Stimulated activated naive CD8-positive, alpha-beta T cell treated with anti-CD3 and anti-CD28 coated beads, Interleukin-15, Interleukin-2, amounts not matched to agents 100 ng/mL and 50 ng/mL, for 24 hours (primary cell): ENCODE results near the gene SDE2.
"Not testable (repeated sequence)": the region's sequence is repeated elsewhere in the genome, so short reads cannot be mapped to it uniquely, and the experiment has no call there.

Experiments used
- H3K27ac Mint-ChIP-seq: one replicate; pipeline ENCODE4 v1.8.0; 2021; ENCODE audit warnings: mild to moderate bottlenecking, mixed read lengths
- H3K27me3 Mint-ChIP-seq: one replicate; pipeline ENCODE4 v1.8.0; 2021; ENCODE audit warnings: mixed read lengths
- H3K36me3 Mint-ChIP-seq: one replicate; pipeline ENCODE4 v1.8.0; 2021; ENCODE audit warnings: low read depth, mixed read lengths
- H3K4me1 Mint-ChIP-seq: one replicate; pipeline ENCODE4 v1.8.0; 2021; ENCODE audit warnings: low read depth, mixed read lengths
- H3K4me3 Mint-ChIP-seq: one replicate; pipeline ENCODE4 v1.8.0; 2021; ENCODE audit warnings: mild to moderate bottlenecking, mixed read lengths
- H3K9me3 Mint-ChIP-seq: one replicate; pipeline ENCODE4 v1.8.0; 2021; ENCODE audit warnings: mixed read lengths

SDE2 gene

DNA sequence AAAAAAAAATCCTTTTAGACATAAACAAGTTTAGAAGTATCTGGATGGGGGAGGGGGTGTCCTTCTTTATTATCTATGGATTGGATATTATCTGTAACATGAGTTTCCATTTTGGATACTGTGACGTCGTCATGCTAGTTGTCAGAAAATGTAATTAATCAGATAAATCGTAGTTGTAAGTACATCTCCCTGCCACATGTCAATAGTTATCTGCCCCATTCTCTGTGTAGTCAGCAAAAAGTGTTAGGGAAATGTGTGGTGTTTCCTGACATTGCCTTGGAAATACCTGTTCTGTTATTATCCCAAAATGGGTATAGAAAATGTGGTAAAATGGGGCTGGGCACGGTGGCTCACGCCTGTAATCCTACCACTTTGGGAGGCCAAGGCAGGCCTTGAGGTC lies 24.6 kb upstream of the SDE2 start:
- H3K36me3 Mint-ChIP-seq: no peaks in the 10 kb centered on the region
- H3K4me1 Mint-ChIP-seq: peaks cover 4% of the 10 kb centered on the region
- H3K27me3 Mint-ChIP-seq: no peaks in the 10 kb centered on the region
- H3K4me3 Mint-ChIP-seq: no peak overlapping the region
- H3K27ac Mint-ChIP-seq: no peak overlapping the region
- H3K9me3 Mint-ChIP-seq: no peaks in the 10 kb centered on the region

DNA sequence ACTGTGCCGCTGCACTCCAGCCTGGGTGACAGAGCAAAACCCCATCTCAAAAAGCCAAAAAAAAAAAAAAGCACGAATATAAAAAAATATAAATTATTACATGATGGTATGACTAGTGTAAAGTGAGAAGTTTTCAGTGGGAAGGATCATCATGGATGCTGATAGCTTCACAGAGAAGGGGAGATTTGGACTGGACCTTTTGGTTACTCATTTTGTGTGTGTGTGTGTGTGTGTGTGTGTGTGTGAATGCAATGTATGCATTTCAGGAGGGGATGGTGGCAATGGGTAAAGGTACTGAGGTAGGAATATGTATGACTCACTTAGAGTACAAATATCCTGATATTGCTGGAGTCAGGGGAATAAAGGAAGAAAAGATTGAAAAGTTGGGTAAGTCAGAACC lies 22.7 kb upstream of the SDE2 start:
- Mint-ChIP-seq H3K27me3 (no peaks in the 10 kb centered on the region), H3K9me3 (no peaks in the 10 kb centered on the region), H3K36me3 (no peaks in the 10 kb centered on the region), H3K4me1 (no peaks in the 10 kb centered on the region), H3K27ac (no peak overlapping the region), H3K4me3 (no peak overlapping the region)

DNA sequence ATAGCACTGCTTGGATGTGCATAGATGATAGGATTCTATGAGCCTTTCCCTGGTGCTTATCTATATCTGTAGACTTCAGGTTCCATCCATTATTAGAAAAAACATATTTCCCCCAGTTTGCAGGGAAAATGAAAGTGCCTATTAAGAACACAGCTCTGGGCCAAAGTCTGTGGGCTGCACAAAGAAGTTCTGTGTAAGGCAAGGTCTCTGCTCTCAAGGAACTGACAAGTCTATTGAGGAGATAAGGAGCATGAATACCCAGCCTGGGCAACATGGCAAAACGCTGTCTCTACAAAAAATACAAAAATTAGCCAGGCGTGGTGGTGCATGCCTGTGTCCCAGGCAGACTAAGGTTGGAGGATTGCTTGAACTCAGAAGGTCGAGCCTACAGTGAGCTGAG lies 22.3 kb upstream of the SDE2 start:
- no peaks in the 10 kb centered on the region for H3K9me3 Mint-ChIP-seq
- no peaks in the 10 kb centered on the region for H3K36me3 Mint-ChIP-seq
- H3K4me3 Mint-ChIP-seq: no peak overlapping the region
- H3K4me1 Mint-ChIP-seq: no peaks in the 10 kb centered on the region
- no peak overlapping the region for H3K27ac Mint-ChIP-seq
- H3K27me3 Mint-ChIP-seq: no peaks in the 10 kb centered on the region

DNA sequence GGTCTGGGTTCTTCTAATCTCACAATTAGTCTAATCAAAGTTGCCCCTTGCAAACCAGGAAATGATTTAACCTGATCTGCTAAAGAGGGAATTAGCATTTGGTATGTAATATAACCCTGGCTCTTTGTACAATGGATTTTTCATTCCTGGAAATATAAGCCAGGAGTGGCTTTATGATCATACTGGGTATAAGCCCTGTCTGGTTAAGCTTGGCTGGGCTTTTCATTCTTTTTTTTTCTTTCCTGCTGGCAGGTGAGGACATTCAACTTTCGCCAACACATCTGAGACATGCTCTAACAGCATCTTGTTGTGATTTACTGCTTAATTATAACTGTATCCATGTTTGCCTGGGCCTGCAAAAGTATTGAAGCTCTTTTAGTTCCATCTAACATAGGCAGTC lies 20.4 kb upstream of the SDE2 start:
- H3K9me3 Mint-ChIP-seq: no peaks in the 10 kb centered on the region
- H3K4me3 Mint-ChIP-seq: no peak overlapping the region
- peaks cover 3% of the 10 kb centered on the region for H3K4me1 Mint-ChIP-seq
- no peaks in the 10 kb centered on the region for H3K27me3 Mint-ChIP-seq
- no peaks in the 10 kb centered on the region for H3K36me3 Mint-ChIP-seq
- H3K27ac Mint-ChIP-seq: no peak overlapping the region

DNA sequence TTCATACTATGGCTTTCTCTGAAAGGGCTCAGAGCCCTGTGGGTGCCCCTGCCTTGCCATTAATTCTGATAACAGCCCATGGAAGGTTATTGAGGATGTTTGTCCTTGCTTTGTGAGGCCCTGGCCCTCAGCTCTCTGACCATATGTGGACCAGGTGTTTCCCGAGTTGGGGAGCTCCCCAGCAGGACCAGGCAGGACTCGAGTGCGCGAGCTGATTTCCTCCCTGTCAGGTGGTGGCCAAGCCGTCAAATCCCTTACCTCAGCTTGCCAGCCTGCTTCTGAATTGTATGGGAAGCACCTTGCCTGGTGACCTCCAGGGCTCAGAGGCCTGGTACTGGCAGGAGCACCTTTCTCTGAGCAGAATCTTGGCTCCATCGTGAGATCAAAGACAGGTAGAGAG lies 17.9 kb upstream of the SDE2 start:
- Mint-ChIP-seq H3K27me3 (no peaks in the 10 kb centered on the region), H3K9me3 (no peaks in the 10 kb centered on the region), H3K27ac (no peak overlapping the region)

DNA sequence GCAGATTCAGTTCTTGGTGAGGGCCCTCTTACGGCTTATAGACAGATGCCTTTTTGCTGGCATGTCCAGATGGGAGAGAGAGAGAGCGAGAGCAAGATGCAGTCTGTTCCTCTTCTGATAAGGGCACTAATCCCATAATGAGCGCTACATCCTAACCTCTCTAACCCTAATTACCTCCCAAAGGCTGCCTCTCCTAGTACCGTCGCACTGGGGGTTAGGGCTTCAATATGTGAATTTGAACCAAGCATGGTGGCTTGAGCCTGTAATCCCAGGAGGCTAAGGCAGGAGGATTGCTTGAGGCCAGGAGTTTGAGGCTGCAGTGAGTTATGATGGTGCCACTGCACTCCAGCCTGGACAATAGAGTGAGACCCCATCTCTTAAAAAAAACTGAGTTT lies 10.5 kb upstream of the SDE2 start:
- Mint-ChIP-seq H3K27me3 (no peaks in the 10 kb centered on the region), H3K4me1 (peaks cover 6% of the 10 kb centered on the region), H3K9me3 (no peaks in the 10 kb centered on the region), H3K36me3 (no peaks in the 10 kb centered on the region), H3K4me3 (no peak overlapping the region), H3K27ac (no peak overlapping the region)

More for the DNA sequence above, 17.9 kb upstream of the SDE2 start:
- Mint-ChIP-seq H3K36me3 (no peaks in the 10 kb centered on the region), H3K4me1 (peaks cover 3% of the 10 kb centered on the region), H3K4me3 (no peak overlapping the region)

DNA sequence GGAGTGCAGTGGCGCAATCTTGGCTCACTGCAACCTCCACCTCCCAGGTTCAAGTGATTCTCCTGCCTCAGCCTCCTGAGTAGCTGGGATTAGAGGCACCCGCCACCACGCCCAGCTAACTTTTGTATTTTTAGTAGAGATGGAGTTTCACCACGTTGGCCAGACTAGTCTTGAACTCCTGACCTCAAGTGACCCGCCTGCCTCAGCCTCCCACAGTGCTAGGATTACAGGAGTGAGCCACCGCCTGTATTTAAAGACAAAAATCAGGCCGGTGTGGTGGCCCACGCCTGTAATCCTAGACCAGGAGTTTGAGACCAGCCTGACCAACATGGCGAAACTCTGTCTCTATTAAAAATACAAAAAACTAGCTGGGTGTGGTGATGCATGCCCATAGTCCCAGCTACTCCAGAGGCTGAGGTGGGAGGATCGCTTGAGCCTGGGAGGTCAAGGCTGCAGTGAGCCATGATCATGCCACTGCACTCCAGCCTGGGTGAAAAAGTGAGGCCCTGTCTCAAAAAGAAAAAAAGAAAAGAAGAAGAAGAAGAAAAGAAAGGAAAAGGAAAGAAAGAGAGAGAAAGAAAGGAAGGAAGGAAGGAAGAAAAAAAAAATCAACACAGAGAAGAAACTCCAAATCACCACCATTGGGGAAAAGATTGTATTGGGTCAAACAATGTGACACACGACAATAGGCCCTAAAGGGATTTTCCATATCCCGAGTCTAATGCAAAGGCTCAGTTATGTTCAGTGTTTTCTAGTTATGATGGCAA lies 8.2 kb upstream of the SDE2 start:
- not testable (repeated sequence) for H3K4me3 Mint-ChIP-seq, H3K36me3 Mint-ChIP-seq, H3K27ac Mint-ChIP-seq, H3K27me3 Mint-ChIP-seq, H3K9me3 Mint-ChIP-seq
- peaks cover 28% of the 10 kb centered on the region for H3K4me1 Mint-ChIP-seq

DNA sequence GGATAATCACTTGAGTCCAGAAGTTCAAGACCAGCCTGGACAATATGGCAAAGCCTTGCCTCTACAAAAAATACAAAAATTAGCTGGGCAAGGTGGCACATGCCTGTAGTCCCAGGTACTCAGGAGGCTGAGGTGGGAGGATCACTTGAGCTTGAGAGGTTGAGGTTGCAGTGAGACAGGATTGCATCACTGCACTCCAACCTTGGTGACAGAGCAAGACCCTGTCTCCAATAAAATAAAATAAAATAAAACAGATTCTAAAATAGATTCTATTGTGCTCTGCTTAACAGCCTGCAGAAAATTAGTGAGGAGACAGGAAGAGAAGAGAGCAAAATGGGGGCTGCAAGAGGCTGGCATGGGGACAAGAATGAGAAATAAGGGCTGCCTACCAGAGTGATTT lies 7.5 kb upstream of the SDE2 start:
- Mint-ChIP-seq H3K4me1 (peaks cover 34% of the 10 kb centered on the region), H3K9me3 (no peaks in the 10 kb centered on the region), H3K4me3 (no peak overlapping the region), H3K27ac (no peak overlapping the region), H3K27me3 (no peaks in the 10 kb centered on the region), H3K36me3 (no peaks in the 10 kb centered on the region)

DNA sequence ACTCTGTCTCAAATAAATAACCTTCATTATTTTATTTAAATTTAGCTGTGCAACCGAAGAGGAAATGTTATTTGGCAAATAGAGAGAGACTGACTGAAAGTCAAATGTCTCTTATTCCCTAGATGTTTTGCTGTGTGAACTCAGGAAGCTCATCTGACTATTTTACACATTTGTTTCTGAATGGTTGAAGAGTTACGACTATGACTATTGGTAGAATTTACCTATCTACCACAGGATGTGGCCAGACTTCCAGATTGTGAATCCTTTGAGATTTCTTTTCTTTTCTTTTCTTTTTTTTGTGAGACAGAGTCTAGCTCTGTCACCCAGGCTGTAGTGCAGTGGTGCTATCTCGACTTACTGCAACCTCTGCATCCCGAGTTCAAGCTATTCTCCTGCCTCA lies 5.3 kb upstream of the SDE2 start:
- H3K4me3 Mint-ChIP-seq: no peak overlapping the region
- peak overlapping the region; percentile 74 for H3K27ac Mint-ChIP-seq
- peaks cover 49% of the 10 kb centered on the region for H3K4me1 Mint-ChIP-seq

DNA sequence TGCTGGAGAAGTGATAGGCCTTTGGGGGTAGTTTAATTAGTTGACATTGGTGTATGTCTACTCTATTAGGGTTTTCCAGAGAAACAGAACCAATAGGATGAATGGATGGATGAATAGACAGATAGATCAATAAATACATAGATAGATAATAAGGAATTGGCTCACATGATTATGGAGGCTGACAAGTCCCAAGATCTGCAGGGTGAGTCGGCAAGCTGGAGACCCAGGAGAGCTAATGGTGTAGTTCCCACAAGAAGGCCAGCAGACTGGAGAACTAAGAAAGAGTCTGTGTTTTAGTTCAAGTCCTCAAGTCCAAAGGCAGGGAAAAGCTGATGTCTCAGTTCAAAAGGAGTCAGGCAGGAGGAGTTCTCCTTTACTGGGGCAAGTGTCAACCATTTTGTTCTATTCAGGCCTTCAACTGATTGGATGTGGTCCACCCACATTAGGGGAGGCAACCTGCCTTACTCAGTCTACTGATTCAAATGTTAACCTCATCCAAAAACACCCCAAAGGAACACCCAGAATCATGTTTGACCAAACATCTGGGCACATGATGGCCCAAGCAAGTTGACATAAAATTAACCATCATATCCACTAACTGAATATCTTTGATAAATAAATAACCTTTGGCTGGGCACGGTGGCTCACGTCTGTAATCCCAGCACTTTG lies 4.5 kb upstream of the SDE2 start:
- Mint-ChIP-seq H3K36me3 (no peaks in the 10 kb centered on the region), H3K27me3 (no peaks in the 10 kb centered on the region), H3K9me3 (no peaks in the 10 kb centered on the region), H3K4me3 (no peak overlapping the region), H3K4me1 (peaks cover 49% of the 10 kb centered on the region), H3K27ac (peak overlapping the region; percentile 74)

More for the DNA sequence above, 5.3 kb upstream of the SDE2 start:
- Mint-ChIP-seq H3K9me3 (no peaks in the 10 kb centered on the region), H3K27me3 (no peaks in the 10 kb centered on the region), H3K36me3 (no peaks in the 10 kb centered on the region)

DNA sequence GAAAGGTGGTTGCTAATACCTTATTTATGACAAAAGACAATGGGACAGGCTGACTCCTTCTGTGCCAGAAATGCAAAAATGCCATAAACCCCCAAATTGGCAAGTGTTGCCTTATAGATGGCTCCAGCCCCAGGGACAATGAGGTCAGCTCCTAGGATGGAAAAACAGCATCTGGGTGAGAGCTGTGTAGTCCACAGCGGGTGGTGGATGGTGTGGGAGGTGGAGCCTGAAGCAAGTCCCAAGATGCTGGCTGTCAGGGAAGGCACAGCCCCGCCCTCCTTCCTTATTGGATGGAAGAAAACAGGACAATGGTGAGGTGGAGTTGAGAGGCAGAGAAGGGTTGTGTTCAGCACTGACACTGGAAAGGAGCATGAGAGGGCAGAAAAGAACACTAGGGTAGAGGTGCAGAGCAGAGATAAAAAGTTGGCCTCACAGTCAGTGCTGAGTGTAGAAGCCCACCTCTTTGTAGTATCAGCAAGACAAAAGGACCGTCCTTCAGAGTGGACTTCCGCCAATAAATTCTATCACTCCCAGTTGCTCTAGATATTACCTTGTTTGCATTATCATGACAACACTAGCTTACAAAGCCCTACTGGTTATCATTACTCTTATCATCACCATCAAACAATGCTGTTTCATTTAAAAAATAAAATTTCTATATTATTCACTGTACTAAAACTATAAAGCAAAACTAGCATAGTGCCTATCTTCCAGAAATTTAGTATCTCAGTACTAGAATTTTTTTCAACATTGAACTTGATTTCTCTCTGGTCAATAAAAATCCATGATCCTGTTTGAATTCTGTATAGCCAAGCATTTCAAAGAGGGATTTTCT lies 3.7 kb upstream of the SDE2 start:
- Mint-ChIP-seq H3K9me3 (no peaks in the 10 kb centered on the region), H3K4me1 (peaks cover 54% of the 10 kb centered on the region), H3K36me3 (no peaks in the 10 kb centered on the region), H3K27ac (peak overlapping the region; percentile 100), H3K4me3 (peak overlapping the region; percentile 54), H3K27me3 (no peaks in the 10 kb centered on the region)

DNA sequence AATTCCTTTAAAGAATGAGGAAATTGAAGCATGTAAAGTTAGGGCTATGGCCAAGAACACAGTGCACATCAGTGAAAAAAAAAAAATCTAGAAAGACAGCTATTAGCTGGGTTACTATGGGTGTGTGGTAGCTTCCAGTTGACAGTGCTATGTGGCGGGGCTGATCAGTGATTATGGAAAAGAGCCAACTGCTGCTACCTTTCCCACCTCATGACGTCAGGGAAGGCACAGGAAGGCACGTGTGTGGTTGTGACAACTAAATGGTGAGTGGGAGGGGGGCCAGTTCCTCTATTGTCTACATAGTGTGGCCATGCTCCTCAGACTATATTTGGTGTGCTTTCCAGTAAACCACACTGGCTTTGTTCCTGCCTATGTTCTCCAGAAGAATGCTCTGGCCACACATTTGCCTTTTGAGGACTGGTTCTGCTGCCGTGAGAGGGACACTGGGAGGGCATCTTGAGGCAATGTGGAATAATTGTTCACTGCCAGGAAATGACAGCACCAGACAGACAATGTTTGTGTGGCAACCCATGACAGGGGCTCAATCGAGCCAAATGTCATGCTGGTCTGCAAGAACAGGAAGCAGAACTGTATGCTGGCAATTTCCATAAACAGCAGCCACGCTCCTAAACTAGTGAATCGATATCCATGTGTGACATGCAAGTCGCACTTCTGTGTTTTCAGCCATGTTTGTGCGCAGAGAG lies 3.0 kb upstream of the SDE2 start:
- no peaks in the 10 kb centered on the region for H3K9me3 Mint-ChIP-seq
- peak overlapping the region; percentile 54 for H3K4me3 Mint-ChIP-seq
- peak overlapping the region; percentile 100 for H3K27ac Mint-ChIP-seq
- peaks cover under 1% of the 10 kb centered on the region for H3K36me3 Mint-ChIP-seq
- H3K27me3 Mint-ChIP-seq: no peaks in the 10 kb centered on the region
- peaks cover 61% of the 10 kb centered on the region for H3K4me1 Mint-ChIP-seq

DNA sequence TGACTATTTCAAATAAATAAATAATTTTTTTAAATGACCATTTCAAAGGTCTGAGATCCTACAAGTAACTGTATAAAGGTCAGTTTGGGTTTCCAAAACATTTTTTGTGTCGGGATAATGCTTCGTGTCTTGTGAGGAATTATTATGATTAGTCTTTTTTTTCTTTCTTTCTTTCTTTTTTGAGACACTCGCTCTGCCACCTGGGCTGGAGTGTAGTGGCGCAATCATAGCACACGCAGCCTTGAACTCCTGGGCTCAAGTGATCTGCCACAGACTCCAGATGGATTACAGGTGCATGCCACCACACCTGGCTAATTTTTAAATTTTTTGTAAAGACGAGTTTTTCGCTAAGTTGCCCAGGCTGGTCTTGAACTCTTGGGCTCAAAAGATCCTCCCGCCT lies 1.9 kb upstream of the SDE2 start:
- Mint-ChIP-seq H3K27me3 (no peaks in the 10 kb centered on the region), H3K9me3 (no peaks in the 10 kb centered on the region), H3K27ac (peak overlapping the region; percentile 100), H3K4me1 (peaks cover 70% of the 10 kb centered on the region), H3K36me3 (peaks cover 9% of the 10 kb centered on the region), H3K4me3 (no peak overlapping the region)

DNA sequence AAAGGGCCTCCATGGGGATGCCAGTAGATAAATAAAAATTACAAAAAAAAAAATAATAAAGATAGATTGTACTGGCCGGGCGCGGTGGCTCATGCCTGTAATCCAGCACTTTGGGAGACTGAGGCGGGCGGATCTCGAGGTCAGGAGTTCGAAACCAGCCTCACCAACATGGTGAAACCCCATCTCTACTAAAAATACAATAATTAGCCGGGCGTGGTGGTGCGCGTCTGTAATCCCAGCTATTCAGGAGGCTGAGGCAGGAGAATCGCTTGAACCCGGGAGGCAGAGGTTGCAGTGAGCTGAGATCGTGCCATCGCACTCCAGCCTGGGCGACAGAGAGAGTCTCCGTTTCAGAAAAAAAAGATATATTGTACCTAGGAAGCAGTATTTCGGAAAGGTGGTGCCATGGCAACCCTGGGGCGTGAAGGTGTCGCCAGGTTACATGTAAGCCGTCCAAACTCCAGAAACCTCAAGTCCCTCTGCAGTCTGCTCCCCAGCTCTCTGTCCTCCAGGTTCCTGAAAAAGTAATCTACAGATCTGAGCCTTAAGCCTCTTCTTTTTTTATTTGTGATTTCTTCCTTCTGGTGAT lies 1.4 kb upstream of the SDE2 start:
- Mint-ChIP-seq H3K36me3 (peaks cover 13% of the 10 kb centered on the region), H3K4me3 (peak overlapping the region; percentile 94), H3K4me1 (peaks cover 75% of the 10 kb centered on the region), H3K27ac (peak overlapping the region; percentile 100)
- H3K9me3 Mint-ChIP-seq, H3K27me3 Mint-ChIP-seq: not testable (repeated sequence)
